LNCaP clone FGC (cell line): Measurements from ENCODE around the gene SMG7.
A peak's percentile ranks its signal among the peaks of the same experiment; 100 is the strongest.

Source experiments
- DNase-seq: peaks from one replicate; pipeline ENCODE4 v3.0.0-alpha.2; 2011; ENCODE audit warnings: low read depth
- H3K4me3 ChIP-seq: 2 replicates; pipeline ENCODE4 v1.5.1; 2011; ENCODE audit warnings: mild to moderate bottlenecking, low read depth, low read length, control low read depth
- CTCF ChIP-seq: IDR thresholded peaks from 2 replicates; pipeline ENCODE4 v1.5.1; 2012; ENCODE audit warnings: mild to moderate bottlenecking; ENCODE audit not compliant: control insufficient read depth, insufficient read depth; ENCODE audit errors: extremely low read depth

SMG7 gene

GRCh38 chr1:183575606-183576005, 103.3 kb downstream of the SMG7 start:
- no peak for TF ChIP-seq CTCF
- no peak overlapping the region for H3K4me3 ChIP-seq
- DNase-seq: no peak

GRCh38 chr1:183576537-183576936, 104.2 kb downstream of the SMG7 start:
- TF ChIP-seq CTCF: no peak
- no peak for DNase-seq
- H3K4me3 ChIP-seq: no peak overlapping the region

GRCh38 chr1:183577897-183578465, 105.7 kb downstream of the SMG7 start:
- no peak for TF ChIP-seq CTCF
- no peak overlapping the region for H3K4me3 ChIP-seq
- DNase-seq: no peak

- no peak for DNase-seq
- no peak overlapping the region for H3K4me3 ChIP-seq
- TF ChIP-seq CTCF: no peak
Observed at GRCh38 chr1:183578856-183579255, 106.6 kb downstream of the SMG7 start.

GRCh38 chr1:183580281-183580682, 108.0 kb downstream of the SMG7 start:
- no peak overlapping the region for H3K4me3 ChIP-seq
- TF ChIP-seq CTCF: peak; percentile 67
- DNase-seq: peak; percentile 25

GRCh38 chr1:183582021-183582713, 109.9 kb downstream of the SMG7 start:
- no peak for DNase-seq
- TF ChIP-seq CTCF: no peak
- H3K4me3 ChIP-seq: no peak overlapping the region

- H3K4me3 ChIP-seq: no peak overlapping the region
- no peak for DNase-seq
- TF ChIP-seq CTCF: no peak
Observed at GRCh38 chr1:183583466-183583865, 111.2 kb downstream of the SMG7 start.
